ENCODE measurements around the gene GPR62. TPM values are rescaled to one million over a fixed set of nuclear protein-coding genes. Genes with fewer than 3 reads are reported as not detected.
"Not testable (repeated sequence)": the region's sequence is repeated elsewhere in the genome, so short reads cannot be mapped to it uniquely, and the experiment has no call there.

GPR62 gene
- total and polyA plus RNA-seq, 7 donors = 0.03 to 1.1 (median 0.71) TPM; not detected in 4

DNA sequence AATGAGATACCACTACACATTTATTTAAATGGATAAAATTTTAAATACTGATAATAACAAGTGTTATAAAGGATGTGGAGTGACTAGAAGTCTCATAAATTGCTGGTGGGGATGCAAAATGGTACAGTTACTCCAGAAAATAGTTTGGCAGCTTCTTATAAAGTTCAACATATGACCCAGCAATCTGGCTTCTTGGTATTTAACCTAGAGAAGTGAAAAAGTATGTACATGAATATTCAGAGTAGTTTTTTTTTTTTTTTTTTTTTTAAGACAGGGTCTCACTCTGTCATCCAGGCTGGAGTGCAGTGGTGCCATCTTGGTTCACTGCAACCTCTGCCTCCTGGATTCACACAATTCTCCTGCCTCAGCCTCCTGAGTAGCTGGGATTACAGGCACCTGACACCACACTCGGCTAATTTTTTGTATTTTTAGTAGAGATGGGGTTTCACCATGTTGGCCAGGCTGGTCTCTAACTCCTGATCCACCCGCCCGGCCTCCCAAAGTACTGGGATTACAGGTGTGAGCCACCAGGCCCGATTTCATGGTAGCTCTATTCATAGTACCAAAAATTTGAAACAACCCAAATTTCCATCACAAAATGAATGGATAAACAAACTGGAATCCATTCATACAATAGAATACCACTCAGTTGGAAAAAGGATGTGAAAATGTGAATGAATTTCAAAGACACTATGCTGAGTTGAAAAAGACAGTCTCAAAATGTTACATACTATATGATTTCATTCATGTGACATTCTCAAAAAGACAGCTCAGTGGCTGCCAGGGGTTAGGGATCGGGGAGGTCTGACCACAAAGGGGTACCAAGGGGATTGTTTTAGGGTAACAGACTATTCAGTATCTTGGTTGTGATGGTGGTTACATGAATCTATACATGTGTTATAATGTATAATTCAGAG is 27.9 kb upstream of the GPR62 start:
- H3K4me1 ChIP-seq = no peaks in the 10 kb centered on the region
- H3K27ac ChIP-seq = no peak overlapping the region
- DNase-seq = no peak
- no peak overlapping the region for H3K4me3 ChIP-seq
- intact Hi-C loops (cut with DNase I) = no loop called here
- H3K27me3 ChIP-seq = no peaks in the 10 kb centered on the region
- no peaks in the 10 kb centered on the region for H3K9me3 ChIP-seq
- WGBS, 2 donors = 89 to 94% methylated on average over 5 of the region's 5 CpGs
- TF ChIP-seq POLR2AphosphoS5 (IDR thresholded peaks at IDR 0.05) = no peak
- TF ChIP-seq EP300 (IDR thresholded peaks at IDR 0.05) = no peak
- no peak for TF ChIP-seq POLR2A (IDR thresholded peaks at IDR 0.05)
- TF ChIP-seq, protein P1, sequence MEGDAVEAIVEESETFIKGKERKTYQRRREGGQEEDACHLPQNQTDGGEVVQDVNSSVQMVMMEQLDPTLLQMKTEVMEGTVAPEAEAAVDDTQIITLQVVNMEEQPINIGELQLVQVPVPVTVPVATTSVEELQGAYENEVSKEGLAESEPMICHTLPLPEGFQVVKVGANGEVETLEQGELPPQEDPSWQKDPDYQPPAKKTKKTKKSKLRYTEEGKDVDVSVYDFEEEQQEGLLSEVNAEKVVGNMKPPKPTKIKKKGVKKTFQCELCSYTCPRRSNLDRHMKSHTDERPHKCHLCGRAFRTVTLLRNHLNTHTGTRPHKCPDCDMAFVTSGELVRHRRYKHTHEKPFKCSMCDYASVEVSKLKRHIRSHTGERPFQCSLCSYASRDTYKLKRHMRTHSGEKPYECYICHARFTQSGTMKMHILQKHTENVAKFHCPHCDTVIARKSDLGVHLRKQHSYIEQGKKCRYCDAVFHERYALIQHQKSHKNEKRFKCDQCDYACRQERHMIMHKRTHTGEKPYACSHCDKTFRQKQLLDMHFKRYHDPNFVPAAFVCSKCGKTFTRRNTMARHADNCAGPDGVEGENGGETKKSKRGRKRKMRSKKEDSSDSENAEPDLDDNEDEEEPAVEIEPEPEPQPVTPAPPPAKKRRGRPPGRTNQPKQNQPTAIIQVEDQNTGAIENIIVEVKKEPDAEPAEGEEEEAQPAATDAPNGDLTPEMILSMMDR (IDR thresholded peaks at IDR 0.05) = no peak
- no peaks in the 10 kb centered on the region for H3K36me3 ChIP-seq

DNA sequence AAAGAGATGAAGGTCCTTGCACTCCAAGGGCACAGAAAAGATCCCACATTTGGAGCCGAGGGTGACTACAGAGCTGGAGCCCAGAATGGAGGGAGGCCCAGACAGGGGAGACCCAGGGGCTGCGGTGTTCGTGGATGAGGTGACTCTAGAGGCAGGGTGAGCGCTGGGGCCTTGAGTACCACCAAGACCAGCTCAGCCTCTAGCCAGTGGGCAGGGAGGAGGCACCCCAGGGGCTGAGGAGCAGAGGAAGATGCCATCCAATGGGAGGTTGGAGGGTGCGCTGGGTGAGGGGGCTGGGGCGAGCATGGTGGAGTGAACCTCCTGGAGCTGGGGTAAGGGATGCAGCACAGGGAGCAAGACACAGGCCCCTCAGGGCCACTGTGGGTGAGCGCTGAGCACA is 26.7 kb upstream of the GPR62 start:
- DNase-seq = no peak
- no peaks in the 10 kb centered on the region for H3K4me1 ChIP-seq
- 94 to 95% methylated on average over 7 of the region's 7 CpGs for WGBS, 2 donors
- H3K9me3 ChIP-seq = no peaks in the 10 kb centered on the region
- no peak overlapping the region for H3K27ac ChIP-seq
- H3K27me3 ChIP-seq = no peaks in the 10 kb centered on the region
- peaks cover 0 to 11% (median 7%) of the 10 kb centered on the region in 4 donors for H3K36me3 ChIP-seq
- H3K4me3 ChIP-seq = no peak overlapping the region
- intact Hi-C loops (cut with DNase I) = no loop called here
- TF ChIP-seq, protein P1 (IDR thresholded peaks at IDR 0.05) = no peak
- TF ChIP-seq POLR2A (IDR thresholded peaks at IDR 0.05) (no peak), EP300 (IDR thresholded peaks at IDR 0.05) (no peak), POLR2AphosphoS5 (IDR thresholded peaks at IDR 0.05) (no peak)

DNA sequence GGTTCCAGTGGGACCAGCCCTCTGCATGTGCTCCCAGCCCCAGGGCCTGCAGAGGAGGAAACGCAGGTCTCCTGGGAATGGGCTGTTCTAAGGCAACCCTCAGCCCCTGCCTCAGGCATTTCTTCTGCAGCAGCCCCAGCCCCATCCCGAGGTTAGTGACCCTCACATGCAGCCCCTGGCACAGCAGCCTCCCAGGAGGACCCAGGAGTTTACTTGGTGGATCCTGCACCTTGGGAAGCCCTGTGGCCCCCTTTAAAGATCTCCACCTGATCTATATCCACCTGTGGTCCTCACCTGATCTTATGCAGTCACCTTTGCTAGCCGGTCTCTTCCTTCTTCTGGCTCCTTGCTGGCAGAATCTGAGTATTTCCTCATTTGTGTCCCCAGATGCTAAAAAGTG is 26.2 kb upstream of the GPR62 start:
- intact Hi-C loops (cut with DNase I); DNase-seq; H3K9me3 ChIP-seq; H3K4me3 ChIP-seq; H3K27ac ChIP-seq; H3K27me3 ChIP-seq; H3K4me1 ChIP-seq: not testable (repeated sequence)
- H3K36me3 ChIP-seq = peaks cover 4 to 16% (median 12%) of the 10 kb centered on the region in 4 donors
- 84 to 89% methylated on average over 3 of the region's 3 CpGs for WGBS, 2 donors

DNA sequence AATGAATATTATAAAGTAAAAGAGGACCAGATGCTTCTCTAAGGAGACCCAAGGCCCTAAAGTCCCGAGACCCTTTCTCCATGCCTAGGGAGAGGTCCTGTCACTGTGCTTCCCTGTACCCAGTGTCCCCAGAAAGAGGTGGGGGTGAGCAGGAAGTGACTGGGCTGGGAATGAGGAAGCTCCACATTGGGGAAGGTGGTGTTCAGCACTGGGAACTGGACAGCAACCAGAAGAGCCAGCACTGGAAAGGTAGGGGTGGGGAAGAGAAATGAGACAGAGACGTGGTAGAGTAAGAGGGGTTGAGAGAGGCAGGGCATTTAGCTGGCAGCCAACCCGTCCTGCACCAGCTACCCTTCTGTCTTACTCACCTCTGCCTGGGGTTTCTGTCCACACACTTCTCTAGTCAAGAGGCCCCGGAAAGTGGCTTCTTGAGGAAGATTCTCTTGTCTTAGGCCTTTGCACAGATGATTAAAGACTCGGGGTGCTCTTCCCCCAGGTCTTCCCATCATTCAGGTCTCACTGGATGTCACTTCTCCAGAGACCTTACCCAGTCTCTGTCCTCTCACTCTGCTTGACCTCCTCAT is 25.7 kb upstream of the GPR62 start:
- Histone ChIP-seq H3K36me3 (peaks cover 9 to 21% (median 17%) of the 10 kb centered on the region in 4 donors), H3K27me3 (no peaks in the 10 kb centered on the region), H3K9me3 (no peaks in the 10 kb centered on the region), H3K27ac (no peak overlapping the region), H3K4me1 (no peaks in the 10 kb centered on the region), H3K4me3 (no peak overlapping the region)
- intact Hi-C loops (cut with DNase I) = no loop called here
- 74 to 78% methylated on average over 5 of the region's 5 CpGs for WGBS, 2 donors
- TF ChIP-seq POLR2A (IDR thresholded peaks at IDR 0.05) = no peak
- no peak for TF ChIP-seq POLR2AphosphoS5 (IDR thresholded peaks at IDR 0.05)
- no peak for TF ChIP-seq EP300 (IDR thresholded peaks at IDR 0.05)
- TF ChIP-seq, protein P1 (IDR thresholded peaks at IDR 0.05) = no peak
- no peak for DNase-seq

DNA sequence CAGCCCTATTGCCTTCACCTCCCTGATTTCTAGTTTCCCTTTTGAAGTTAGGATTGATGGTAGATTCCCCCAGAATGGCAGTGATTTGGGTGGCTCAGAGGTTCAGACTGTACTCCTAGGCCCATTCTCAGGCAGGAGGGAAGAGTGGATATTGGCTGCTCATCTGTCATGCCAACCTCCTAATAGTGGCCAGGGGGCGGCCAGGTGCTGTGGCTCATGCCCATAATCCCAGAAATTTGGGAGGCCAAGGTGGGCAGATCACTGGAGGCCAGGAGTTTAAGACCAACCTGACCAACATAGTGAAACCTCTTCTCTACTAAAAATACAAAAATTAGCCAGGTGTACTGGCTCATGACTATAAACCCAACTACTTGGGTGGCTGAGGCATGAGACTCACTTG is 24.7 kb upstream of the GPR62 start:
- TF ChIP-seq, protein P1 (IDR thresholded peaks at IDR 0.05) = no peak
- no peak for TF ChIP-seq EP300 (IDR thresholded peaks at IDR 0.05)
- TF ChIP-seq POLR2AphosphoS5 (IDR thresholded peaks at IDR 0.05) = no peak
- TF ChIP-seq POLR2A (IDR thresholded peaks at IDR 0.05) = no peak
- no peak overlapping the region for H3K4me3 ChIP-seq
- peaks cover 17 to 31% (median 24%) of the 10 kb centered on the region in 4 donors for H3K36me3 ChIP-seq
- intact Hi-C loops (cut with DNase I) = no loop called here
- no peak overlapping the region for H3K27ac ChIP-seq
- DNase-seq = no peak
- H3K9me3 ChIP-seq = no peaks in the 10 kb centered on the region
- H3K27me3 ChIP-seq = no peaks in the 10 kb centered on the region
- WGBS, 2 donors = 96 to 100% methylated on average over 1 of the region's 1 CpG
- H3K4me1 ChIP-seq = no peaks in the 10 kb centered on the region

Measured in sigmoid colon (tissue), 7 donors.